HG03460 (cell line): ENCODE results near the gene USP5.
"Not testable (repeated sequence)": the region's sequence is repeated elsewhere in the genome, so short reads cannot be mapped to it uniquely, and the experiment has no call there.

ENCODE experiments used
- ATAC-seq: cut with Tn5 transposase; IDR thresholded peaks from one replicate; pipeline ENCODE4 v1.9.1; 2021; ENCODE audit not compliant: unreplicated experiment

Gene USP5

GRCh38 chr12:6887460-6887859 lies 35.5 kb downstream of the USP5 start:
- ATAC-seq = no peak

DNA sequence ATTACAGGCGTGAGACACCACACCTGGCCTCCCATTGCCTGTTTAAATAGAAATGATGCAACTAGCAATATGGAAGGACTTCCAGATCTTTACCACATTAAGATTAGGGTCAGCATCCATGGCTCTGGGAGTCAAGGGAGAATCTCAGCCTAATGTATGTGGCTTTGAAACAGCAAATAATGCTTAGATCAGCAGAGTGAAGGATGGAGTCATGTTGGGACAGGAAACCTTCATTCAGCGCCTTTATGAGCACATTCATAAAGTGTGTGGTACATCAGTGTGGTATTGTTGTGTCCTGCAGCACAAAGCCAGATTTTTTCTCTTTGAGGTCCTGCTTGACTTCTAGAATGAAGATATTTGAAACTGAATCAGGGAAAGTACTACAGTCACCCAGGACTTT lies 36.4 kb downstream of the USP5 start:
- ATAC-seq = no peak

DNA sequence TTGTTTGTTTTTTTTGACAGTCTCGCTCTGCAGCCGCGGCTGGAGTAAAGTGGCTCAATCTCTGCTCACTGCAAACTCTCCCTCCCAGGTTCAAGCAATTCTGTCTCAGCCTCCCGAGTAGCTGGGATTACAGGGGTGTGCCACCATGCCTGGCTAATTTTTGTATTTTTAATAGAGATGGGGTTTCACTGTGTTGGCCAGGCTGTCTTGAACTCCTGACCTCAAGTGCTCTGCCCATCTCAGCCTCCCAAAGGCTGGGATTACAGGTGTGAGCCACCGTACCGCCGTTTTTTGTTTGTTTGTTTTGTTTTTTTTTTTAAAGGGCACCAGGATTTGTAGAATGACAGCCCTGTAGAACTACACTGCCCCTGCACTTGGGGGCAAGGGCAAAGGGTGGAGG lies 36.8 kb downstream of the USP5 start:
- ATAC-seq = not testable (repeated sequence)

DNA sequence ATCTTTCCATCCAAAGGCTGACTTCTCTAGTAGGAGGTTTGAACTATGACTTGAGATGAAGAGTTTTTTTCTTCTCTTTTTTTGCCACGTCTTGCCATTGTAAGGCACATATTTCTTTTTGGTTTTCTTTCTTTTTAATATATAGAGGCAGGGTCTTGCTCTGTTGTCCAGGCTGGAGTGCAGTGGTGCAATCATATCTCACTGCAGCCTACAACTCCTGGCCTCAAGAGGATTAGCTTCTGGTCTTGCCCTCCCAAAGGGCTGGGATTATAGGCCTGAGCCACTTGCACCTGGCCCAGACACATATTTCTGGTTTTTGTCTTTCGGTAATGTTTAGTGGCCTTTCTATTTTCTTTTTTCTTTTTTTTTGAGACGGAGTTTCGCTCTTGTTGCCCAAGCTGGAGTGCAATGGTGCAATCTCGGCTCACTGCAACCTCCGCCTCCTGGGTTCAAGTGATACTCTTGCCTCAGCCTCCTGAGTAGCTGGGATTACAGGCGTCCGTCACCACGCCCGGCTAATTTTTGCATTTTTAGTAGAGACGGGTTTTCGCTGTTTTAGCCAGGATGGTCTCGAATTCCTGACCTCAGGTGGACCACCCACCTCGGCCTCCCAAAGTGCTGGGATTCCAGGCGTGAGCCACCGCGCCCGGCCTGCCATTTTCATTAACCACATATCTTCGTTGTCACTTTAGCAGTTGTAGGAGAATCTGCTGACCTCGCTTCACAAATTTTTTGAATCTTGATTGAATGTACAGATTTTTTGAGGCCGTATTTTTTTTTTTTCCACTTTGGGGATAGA lies 38.0 kb downstream of the USP5 start:
- not testable (repeated sequence) for ATAC-seq

- peak; percentile 92 for ATAC-seq
Observed at GRCh38 chr12:6890789-6891645, 39.1 kb downstream of the USP5 start.

GRCh38 chr12:6891646-6892001 lies 39.7 kb downstream of the USP5 start:
- ATAC-seq = peak; percentile 4

DNA sequence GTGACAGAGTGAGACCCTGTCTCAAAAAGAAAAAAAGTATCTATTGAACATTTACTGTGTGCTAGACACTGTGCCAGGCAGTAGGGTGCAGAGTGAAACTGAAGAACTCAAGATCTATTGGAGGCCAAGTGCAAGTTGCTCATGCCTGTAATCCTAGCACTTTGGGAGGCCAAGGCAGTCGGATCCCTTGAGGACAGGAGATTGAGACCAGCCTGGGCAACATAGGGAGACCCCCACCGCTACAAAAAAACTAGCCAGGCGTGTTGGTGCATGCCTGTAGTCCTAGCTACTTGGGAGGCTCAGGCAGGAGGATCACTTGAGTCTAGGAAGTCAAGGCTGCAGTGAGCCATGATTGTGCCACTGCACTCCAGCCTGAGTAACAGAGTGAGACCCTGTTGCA lies 40.7 kb downstream of the USP5 start:
- ATAC-seq = not testable (repeated sequence)

GRCh38 chr12:6894321-6894720 lies 42.4 kb downstream of the USP5 start:
- ATAC-seq = no peak

- ATAC-seq = no peak
Observed at GRCh38 chr12:6896846-6897435, 45.0 kb downstream of the USP5 start.

- ATAC-seq = no peak
Observed at GRCh38 chr12:6899427-6899826, 47.5 kb downstream of the USP5 start.

GRCh38 chr12:6899837-6900519 lies 48.0 kb downstream of the USP5 start:
- ATAC-seq = no peak

DNA sequence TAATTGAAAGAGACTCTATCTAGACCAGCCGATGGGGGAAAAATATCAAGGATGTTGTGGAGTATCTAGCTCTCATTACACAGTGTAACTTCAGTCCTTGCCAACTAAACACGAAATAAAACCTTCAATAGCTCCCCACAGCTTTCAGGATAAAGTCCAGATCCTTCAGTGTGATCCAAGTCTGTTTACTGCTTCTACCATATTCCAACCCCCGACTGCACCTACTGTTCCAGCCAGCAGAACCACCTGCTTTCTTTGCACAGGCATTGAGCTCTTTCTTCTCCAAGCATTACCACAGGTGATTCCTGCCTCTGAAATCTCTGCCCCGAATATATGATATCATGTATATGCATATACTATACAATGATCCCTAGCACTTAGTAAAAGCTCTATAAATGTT lies 50.5 kb downstream of the USP5 start:
- ATAC-seq = no peak

DNA sequence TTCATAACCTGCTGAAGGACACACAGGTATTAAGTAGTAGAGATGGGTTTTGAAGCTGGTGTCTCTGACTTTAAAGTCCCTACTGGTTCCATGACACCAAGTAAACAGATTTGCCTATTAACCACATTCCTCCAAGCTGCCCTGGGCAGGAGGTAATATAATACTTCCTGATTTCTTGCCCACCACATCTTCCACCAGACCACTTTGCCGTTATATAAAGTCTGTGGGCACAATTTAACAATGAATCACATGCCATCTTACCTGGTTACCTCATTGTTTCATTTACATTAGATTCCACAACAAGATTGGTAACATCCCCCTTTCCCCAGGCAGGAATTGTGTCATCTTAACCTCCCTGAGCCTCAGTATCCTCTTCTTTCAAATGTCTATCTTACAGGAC lies 51.8 kb downstream of the USP5 start:
- no peak for ATAC-seq

DNA sequence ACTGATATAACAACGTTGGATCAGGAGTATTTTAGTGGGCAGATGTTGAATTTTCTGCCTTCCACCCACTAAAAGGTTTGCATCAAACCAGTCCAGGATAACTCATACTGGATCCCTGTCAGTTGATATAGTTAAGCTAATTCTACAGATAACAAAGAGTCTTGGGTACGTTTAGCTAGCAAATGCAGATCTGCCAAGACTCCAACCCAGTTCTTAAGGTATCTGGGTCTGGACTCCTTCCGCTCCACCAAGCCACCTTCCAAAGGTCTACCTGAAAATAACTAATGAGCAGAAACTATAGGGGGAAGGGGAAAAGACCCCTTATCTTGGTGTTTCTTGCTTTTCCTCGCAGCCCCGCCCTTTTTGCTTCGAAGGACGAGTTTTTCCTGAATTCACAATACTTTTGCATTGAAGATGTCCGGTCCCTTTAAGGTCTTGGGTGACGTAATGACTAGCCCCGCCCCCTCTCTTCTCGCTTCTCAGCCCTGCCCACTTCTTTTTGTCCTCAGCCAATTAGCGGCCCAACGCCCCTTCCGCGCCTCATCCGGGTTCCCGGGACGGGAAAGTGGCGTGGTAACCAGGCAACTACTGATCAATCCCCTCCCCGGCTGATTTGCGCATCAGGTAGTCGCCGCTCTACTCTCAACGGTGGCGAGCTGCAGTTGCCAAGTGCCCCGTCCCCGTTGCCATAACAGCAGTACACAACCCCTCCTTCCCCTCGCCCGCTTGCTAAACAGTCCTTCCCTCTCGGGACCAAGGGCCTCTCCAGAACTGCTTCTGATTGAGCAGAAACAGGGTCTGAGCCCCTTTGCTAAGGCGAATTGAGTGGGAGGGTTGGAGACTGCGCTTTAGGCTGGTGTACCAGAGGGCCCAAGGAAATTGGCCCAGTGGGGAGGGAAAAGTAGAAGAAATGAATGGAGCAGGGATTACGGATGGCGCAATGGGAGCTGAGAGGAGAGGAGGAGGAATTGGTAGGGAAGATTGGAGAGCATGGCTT lies 52.6 kb downstream of the USP5 start, which contains the start of gene LRRC23:
TSS of gene LRRC23 (plus strand) at position 543 of the 997 bp plus-strand sequence. CDS start 812 bp downstream, outside the sequence.
- ATAC-seq = peak; percentile 93

- no peak for ATAC-seq
Observed at GRCh38 chr12:6905414-6906040, 53.6 kb downstream of the USP5 start.

GRCh38 chr12:6908141-6908540 lies 56.2 kb downstream of the USP5 start:
- ATAC-seq = not testable (repeated sequence)

DNA sequence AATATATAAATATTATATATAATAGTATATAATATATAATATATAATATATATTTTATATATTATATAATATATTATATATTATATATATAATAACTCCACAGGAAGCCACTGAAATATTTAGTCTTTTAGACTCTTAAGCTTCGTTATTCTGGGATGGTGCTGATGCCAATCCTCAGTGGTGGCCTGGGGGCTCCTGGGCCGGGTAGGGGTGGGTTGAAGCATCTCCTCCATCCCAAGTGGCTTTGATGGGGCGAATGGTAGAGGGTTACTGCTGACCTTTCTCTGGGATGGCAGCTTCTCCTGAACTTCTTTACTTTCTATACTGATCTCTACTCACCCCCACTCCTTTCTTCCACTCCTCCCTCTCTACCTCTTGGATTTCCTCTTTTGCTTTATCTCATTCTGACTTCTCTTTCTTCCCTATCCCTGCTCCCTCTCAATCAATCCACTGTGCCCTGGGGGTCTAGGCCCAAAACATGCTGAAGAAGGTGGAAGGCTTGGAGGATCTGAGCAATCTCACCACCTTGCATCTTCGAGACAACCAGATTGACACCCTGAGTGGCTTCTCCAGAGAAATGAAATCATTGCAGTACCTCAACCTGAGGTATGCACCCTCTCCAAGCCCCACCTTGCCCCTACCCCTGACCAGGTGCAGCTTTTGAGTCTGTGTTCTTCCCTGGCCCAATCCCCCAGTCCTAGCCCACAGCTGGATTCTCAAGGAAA lies 57.6 kb downstream of the USP5 start:
- no peak for ATAC-seq

- no peak for ATAC-seq
Observed at GRCh38 chr12:6912164-6912935, 60.4 kb downstream of the USP5 start.
